OCI-M2 (cell line): ENCODE results near the gene TIPARP.
"Not testable (repeated sequence)": the region's sequence is repeated elsewhere in the genome, so short reads cannot be mapped to it uniquely, and the experiment has no call there.

Experiments
- DNase-seq: peaks from one replicate; lab custom pipeline; 2025; ENCODE audit not compliant: unreplicated experiment; lab: John Stamatoyannopoulos, UW

Gene TIPARP

DNA sequence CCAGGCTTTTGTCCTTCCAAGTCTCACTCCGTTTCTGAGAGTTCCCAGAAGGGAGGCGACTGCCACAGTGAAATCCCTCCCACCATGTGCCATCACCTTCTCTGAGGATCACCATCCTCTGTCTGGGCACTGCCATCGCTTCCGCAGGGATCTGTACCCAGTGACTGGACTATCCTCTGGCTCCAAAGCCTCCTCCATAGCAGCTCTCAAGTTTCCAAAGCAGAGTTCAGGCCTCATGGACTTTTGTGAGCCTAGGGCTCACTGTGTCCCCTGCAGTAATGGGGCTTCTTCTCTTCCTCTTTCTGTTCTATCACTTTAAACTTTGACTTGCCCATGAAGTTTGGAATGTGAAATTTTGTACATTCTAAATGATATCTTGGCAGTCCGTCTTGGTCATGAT lies 63.9 kb downstream of the TIPARP start:
- no peak for DNase-seq

GRCh38 chr3:156739976-156740375 lies 65.6 kb downstream of the TIPARP start:
- no peak for DNase-seq

GRCh38 chr3:156740581-156740980 lies 66.2 kb downstream of the TIPARP start:
- DNase-seq = not testable (repeated sequence)

DNA sequence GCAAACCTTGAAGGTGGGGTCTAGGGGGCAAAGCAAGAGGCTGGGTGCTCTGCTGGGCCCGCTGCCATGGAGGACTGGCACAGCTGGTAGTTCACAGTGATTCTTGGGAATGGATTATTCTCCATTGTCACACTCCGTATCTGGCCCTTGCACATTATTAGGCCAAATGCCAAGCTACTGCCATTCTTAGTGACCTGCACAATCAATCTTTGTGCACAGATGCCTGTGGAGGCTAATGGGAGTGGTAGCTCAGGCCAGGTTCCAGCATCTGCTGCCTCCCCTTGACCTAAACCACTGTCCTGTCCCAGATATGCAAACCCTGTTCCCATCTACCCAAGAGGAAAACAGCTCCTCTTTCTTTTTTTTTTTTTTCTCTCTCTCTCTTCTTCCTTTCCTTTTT lies 67.5 kb downstream of the TIPARP start:
- no peak for DNase-seq

DNA sequence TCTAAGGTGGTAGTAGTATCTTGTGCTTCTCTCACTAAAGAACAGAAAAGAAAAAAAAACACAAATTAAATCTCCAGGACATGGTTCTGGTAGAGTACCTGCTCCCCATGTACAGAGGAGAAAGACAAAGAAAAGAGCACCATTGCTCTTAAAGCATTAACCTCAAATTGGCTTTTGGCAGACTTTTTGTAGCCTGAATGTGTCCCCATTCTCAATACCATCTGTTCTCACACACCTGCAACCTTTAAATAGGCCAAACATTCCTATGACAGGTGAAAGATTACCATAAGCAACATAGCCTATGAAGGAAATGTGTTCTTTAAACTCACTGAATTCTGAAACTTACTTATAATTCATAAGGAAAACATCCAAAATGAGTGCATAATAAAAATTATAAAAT lies 68.0 kb downstream of the TIPARP start:
- no peak for DNase-seq

DNA sequence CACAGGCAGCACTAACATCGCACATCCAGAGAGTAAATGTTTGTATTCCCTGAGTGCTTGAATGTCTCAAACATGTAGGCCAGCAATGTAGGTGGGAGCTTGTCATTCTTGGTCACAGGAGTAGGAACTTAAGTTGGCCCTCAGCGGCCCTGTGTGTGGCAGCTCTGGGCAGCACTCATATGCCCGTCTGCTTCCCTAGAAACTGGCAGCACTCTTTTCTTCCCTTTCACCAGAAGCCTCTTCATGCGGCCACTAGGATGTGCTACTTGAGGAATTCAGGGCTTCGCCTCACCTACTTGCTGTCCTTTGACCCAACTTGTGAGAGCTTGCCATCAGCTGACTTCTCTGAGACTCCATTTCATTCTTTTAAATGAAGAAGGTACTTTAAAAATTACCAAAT lies 69.5 kb downstream of the TIPARP start:
- no peak for DNase-seq

DNA sequence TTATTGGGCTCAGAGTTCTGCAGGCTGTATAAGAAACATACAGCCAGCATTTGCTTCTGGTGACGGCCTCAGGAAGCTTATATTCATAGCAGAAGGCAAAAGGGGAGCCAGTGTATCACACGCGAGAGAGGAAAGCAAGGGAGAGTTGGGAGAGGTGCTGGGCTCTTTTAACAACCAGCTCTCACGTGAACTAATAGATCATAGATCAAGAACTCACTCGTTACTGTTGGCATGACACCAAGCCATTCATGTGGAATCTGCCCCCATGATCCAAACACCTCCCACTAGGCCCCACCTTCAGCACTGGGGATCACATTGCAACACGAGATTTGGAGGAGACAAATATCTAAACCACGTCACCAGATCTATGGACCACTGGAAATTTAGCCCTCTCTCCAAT lies 70.2 kb downstream of the TIPARP start:
- DNase-seq = no peak

DNA sequence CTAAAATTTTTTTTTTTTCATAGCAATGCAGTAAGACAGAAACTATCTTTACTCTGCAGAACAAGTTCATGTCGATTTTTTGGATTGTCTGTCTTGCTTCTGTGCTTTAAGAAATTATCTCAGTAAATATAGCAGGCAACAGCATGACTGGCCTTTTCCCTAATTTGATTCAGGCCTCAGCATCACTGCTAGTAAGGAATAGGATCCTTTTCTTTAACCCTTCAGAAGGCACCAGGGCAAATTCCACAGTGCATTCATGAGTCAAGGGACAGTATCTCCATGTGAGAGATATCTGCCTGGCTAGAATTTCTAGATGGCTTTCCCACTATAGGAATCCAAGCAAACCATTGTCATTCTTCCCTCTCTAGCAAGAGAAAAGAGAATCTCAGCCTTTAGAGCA lies 71.4 kb downstream of the TIPARP start:
- no peak for DNase-seq

GRCh38 chr3:156747046-156747445 lies 72.7 kb downstream of the TIPARP start:
- no peak for DNase-seq

DNA sequence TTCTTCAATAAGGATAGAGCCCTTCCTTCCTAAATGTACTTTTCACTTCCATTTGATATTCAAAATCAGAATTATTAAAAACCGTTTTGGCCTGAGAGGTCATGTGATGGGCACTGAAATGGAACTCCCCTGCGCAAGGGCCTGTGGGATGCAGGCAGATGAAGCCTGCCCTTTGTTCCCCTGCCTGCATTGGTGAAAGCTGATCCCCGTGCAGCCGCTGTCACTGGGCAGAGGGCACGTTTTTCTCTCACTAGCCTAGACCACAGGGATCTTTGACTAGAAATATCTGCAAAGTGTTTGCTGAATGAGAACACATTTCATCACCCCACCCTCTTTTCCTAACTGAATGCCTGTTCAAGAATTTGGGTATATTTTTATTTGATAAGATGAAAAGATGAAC lies 74.9 kb downstream of the TIPARP start:
- DNase-seq = no peak

DNA sequence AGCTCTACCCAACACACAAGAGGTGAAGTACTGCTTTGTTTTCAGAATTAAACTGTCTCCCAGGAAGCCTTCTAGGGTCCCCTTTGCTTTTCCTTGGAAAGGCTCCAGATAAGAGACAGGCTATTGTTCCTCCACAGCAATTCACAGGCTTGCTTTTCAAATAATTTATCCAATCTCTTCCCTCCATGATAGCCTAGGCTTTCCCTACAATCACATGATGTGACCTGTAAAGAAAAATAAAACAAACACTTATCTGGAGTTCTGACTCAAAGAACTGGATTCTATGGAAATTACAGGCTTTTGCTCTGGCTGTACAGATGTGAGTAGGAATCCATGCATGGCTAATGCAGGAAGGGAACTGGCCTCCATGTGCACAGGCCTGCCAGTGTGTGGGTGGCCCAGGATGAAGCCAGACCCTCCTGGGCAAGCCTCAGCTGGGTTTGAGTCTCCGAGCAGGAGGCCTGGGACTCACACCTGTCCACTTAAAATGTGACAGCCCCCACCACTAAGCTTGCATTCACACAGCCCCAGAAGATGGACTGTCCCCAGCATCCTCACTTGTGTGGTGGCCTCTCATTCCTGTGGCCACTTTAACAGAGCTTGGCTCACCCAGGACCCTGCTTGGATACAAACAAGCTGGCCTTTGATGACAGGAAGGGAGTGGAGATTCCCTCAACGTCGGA lies 75.9 kb downstream of the TIPARP start:
- no peak for DNase-seq

- no peak for DNase-seq
These were observed 76.5 kb downstream of the TIPARP start for GRCh38 chr3:156750874-156751245.

DNA sequence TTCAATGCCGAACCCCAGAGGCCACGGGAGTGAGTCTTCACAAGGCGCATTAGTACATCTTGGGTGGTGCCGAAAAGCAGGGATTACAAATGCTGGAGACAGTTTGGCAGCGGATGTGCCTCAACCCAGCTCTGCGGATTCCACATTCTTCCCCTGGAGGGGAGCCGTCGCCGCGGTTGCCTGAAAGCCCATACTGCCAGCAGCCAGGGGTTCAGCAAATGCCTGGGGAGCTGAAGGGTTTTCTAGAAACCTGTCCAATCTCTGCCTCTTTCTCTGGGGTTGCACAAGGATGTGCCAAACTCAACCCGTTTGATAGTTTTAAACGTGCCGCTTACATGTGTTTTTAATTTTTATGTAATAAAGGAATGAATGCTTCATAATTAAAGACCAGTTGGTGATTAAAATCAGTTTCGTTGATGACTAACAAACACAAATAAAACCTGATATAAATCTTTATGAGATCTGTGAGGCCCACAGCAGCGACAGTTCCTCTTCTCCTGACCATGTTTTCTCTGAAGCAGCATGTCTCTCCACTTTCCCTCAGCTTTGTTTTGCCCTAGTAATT lies 77.2 kb downstream of the TIPARP start:
- no peak for DNase-seq
